ENCODE measurements around the gene IPO13.

Gene IPO13

DNA sequence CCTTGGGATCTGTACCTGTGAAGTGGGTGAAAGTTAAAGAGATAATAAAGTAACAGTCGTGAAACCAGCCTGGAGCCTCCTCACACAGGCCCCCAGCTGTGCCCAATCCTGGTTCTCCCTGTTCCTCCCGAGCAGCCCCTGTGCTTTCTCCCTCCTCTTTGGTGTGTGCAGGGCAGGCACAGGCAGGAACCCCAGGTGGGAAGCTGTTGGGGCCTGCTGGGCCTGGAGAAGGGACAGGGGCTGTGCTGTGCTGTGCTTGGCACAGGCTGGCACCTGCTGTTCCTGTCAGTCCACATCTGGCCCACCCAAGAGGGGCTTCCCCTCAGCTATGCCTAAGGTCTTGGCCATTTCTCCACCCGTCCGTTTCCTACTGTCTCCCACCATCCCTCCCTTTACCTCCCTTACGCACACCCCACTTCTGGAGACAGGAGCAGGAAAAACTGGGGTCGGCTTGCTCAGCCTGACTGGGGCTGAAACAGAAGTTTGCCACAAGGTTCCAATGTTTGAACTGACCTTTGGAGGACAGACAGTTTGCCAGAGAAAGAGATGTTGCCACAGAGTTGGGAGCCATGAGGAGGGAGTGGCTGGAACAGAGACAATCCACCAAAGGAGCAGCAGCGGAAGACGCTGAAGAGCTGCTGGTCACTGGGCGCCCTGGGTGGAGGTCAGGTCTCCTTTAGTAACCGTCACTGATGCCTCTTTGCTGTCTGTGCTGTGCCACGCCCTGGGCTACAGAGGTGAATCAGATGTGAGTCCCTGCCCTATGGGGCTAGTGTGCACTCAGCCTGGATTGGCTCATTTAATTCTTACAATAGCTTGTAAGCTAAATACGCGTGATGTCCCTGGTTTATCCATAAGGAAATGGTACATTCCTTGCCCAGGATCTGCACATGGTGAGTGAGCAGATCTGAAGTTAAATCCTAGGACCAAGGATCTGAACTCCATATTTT lies 31.9 kb upstream of the IPO13 start:
- Mint-ChIP-seq H3K4me1 (no peaks in the 10 kb centered on the region), H3K27me3 (no peaks in the 10 kb centered on the region), H3K4me3 (no peak overlapping the region), H3K36me3 (no peaks in the 10 kb centered on the region), H3K27ac (no peak overlapping the region), H3K9me3 (no peaks in the 10 kb centered on the region)
- ATAC-seq (replicated peaks) = no peak
- no peak for DNase-seq

DNA sequence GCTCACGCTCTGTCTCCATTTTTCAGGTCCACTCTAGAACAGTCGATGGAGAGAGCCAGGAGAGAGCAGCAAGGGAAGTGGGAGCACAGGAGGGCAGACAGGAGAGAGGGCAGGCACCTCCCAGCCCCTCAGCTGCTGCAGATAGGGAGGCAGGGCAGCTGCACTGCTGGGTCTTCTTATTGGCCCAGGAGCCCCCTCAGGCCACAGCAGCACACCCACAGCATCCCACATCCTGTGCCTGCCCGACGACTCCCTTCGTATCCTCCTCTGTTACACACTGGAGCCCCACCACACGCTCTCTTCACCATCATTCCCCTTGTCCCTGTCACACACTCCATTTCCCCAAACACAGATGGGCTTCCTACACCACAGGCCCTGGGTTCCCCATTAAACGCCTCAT lies 26.8 kb upstream of the IPO13 start:
- no peak for ATAC-seq (replicated peaks)
- Mint-ChIP-seq H3K36me3 (peaks cover 5 to 12% of the 10 kb centered on the region in 2 donors), H3K9me3 (no peaks in the 10 kb centered on the region), H3K4me3 (no peak overlapping the region), H3K27ac (no peak overlapping the region), H3K27me3 (no peaks in the 10 kb centered on the region), H3K4me1 (no peaks in the 10 kb centered on the region)
- no peak for DNase-seq

DNA sequence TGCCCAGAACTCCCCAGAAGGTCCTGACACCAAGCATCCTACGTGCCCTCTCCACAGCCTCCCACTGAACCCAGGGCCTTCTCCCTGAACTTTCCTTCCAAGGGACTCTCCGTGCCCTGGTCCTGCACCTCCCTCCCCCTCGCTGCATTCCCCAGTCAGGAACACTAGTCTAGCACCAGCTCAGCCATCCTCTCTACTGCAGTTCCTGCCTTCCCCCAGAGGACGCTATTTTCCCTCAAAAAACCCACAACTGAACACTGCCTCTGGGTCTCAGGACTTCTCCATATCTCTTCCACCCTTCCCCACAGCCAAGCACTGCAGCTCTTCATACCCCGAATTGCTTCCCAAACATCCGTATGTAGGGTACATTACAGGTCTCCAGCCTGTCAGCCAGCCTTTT lies 25.7 kb upstream of the IPO13 start:
- DNase-seq (no peak), ATAC-seq (replicated peaks) (no peak)
- H3K36me3 Mint-ChIP-seq = peaks cover 8 to 18% of the 10 kb centered on the region in 2 donors
- H3K4me3 Mint-ChIP-seq = no peak overlapping the region
- no peak overlapping the region for H3K27ac Mint-ChIP-seq
- H3K9me3 Mint-ChIP-seq = no peaks in the 10 kb centered on the region
- no peaks in the 10 kb centered on the region for H3K4me1 Mint-ChIP-seq
- no peaks in the 10 kb centered on the region for H3K27me3 Mint-ChIP-seq

DNA sequence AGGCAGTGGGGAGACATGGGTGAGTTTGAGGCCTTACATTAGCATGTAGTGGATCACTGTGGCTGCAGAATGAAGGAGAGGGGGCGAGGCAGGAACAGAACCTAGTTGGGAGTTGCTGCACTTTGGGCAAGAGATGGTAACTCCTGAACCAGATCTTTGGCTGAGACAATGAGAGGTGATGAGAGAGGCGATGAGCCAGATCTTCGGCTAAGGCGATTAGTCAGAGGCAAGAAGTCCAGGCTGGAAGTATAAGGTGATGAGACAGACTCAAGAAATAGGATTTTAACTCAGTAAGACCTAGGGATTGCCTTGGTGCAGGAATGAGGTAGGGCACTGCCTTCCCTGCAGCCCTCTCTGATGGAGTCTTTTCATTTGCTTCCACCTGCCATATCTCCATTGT lies 22.2 kb upstream of the IPO13 start:
- no peak overlapping the region for H3K4me3 Mint-ChIP-seq
- no peak for ATAC-seq (replicated peaks)
- no peak for DNase-seq
- no peaks in the 10 kb centered on the region for H3K9me3 Mint-ChIP-seq
- peaks cover 12 to 24% of the 10 kb centered on the region in 2 donors for H3K36me3 Mint-ChIP-seq
- no peaks in the 10 kb centered on the region for H3K27me3 Mint-ChIP-seq
- H3K27ac Mint-ChIP-seq = no peak overlapping the region
- peaks cover 0 to under 1% of the 10 kb centered on the region in 2 donors for H3K4me1 Mint-ChIP-seq

DNA sequence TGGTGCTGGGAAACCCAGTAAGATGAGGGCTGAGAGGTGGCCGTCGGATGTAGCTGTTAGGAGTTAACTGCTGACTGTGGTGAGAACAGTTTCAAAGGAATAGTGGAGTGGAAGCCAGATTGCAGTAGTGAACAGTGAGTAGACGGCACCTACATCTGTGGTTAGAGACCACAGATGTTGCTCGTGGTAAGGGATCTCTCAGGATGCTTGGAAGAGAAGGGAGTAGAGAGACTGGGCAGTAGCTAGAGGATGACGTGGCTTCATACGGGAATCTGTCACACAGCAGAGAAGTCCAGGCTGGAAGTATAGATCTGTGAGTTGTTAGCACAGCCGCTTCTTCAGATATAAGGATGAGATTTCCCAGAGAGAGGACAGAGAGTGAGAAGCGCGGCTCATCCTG lies 20.9 kb upstream of the IPO13 start:
- H3K4me3 Mint-ChIP-seq = no peak overlapping the region
- H3K9me3 Mint-ChIP-seq = no peaks in the 10 kb centered on the region
- DNase-seq (no peak), ATAC-seq (replicated peaks) (no peak)
- H3K27ac Mint-ChIP-seq = no peak overlapping the region
- no peaks in the 10 kb centered on the region for H3K27me3 Mint-ChIP-seq
- H3K4me1 Mint-ChIP-seq = peaks cover 0 to 2% of the 10 kb centered on the region in 2 donors
- H3K36me3 Mint-ChIP-seq = peaks cover 12 to 28% of the 10 kb centered on the region in 2 donors

DNA sequence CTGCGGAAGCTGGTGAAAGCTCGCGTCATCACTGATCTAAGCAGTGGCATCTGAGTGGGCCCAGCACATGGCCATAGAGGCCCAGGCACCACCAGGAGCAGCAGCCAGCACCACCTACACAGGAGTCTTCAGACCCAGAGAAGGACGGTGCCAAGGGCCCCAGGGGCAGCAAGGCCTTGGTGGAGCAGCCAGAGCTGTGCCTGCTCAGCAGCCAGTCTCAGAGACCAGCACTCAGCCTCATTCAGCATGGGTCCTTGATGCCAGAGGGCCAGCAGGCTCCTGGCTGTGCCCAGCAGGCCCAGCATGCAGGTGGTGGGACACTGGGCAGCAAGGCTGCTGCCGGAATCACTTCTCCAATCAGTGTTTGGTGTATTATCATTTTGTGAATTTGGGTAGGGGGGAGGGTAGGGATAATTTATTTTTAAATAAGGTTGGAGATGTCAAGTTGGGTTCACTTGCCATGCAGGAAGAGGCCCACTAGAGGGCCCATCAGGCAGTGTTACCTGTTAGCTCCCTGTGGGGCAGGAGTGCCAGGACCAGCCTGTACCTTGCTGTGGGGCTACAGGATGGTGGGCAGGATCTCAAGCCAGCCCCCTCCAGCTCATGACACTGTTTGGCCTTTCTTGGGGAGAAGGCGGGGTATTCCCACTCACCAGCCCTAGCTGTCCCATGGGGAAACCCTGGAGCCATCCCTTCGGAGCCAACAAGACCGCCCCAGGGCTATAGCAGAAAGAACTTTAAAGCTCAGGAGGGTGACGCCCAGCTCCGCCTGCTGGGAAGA lies 16.4 kb upstream of the IPO13 start:
- no peak overlapping the region for H3K27ac Mint-ChIP-seq
- H3K27me3 Mint-ChIP-seq = peaks cover 26 to 30% of the 10 kb centered on the region in 2 donors
- peaks cover 17 to 23% of the 10 kb centered on the region in 2 donors for H3K36me3 Mint-ChIP-seq
- ATAC-seq (replicated peaks) = peak; percentile 32 to 40
- DNase-seq = no peak
- H3K9me3 Mint-ChIP-seq = no peaks in the 10 kb centered on the region
- H3K4me3 Mint-ChIP-seq = no peak overlapping the region
- H3K4me1 Mint-ChIP-seq = peaks cover 17 to 24% of the 10 kb centered on the region in 2 donors

DNA sequence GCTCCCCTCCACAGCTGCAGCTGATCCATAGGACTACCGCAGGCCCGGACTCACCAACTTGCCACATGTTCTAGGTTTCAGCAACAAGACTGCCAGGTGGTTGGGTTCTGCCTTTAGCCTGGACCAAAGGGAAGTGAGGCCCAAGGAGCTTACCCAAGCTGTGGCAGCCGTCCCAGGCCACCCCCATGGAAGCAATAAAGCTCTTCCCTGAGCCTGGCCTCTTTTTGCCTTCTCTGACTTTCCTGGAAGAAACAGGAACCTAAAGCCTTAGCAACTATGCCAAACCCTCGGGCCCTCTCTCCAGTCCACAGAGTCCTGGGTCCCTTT lies 15.8 kb upstream of the IPO13 start:
- Mint-ChIP-seq H3K36me3 (peaks cover 15 to 17% of the 10 kb centered on the region in 2 donors), H3K27ac (no peak overlapping the region)

DNA sequence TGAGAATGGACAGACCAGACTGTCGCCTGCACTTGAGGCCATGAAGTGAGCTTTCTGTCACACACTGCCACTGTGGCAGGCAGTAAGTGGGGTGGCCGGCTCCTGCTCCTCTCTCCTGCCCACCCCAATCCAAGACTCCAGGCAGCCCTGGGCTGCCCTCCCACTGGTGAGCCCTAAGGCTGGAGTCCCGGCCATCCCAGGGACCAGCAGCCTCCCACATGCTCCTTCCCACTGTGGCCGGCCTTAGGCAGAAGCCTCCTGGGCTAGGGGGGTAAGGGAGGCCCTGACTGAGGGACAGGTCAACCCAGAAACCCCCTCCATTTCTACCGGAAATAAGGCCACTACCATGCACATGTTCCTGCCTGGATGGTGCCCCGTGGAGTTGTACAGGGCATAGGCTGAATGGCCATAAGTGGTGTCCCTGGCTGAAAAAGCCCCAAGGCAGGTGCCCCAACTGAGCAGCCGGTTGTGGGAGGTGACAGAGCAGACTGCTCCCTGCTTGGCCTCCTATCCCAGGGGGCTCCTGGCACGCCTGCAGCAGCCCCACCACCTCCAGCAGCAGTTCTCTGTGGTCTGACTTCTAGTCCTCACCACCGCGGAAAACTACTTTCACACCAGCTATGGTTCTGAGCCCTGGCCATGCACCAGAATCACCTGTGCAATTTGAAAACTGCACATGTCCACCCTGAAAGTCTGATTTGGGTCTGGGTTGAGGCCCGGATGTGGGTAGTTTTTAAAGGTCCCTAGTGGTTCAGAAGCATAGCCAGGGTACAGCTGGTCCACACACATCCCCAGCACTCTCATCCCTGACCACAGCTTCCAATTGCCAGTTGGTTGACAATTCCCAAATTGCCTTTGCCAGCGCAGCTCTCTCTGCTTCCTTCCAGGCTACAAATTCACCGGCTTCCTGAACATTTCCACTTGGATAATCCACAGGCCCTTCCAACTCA lies 14.8 kb upstream of the IPO13 start:
- DNase-seq (no peak), ATAC-seq (replicated peaks) (no peak)
- no peak overlapping the region for H3K4me3 Mint-ChIP-seq
- peaks cover 32 to 39% of the 10 kb centered on the region in 2 donors for H3K27me3 Mint-ChIP-seq
- H3K36me3 Mint-ChIP-seq = peaks cover 11% of the 10 kb centered on the region in 2 donors
- H3K9me3 Mint-ChIP-seq = no peaks in the 10 kb centered on the region
- no peak overlapping the region for H3K27ac Mint-ChIP-seq
- H3K4me1 Mint-ChIP-seq = peaks cover 25 to 36% of the 10 kb centered on the region in 2 donors

More for the DNA sequence above, 15.8 kb upstream of the IPO13 start:
- H3K4me3 Mint-ChIP-seq = no peak overlapping the region
- no peaks in the 10 kb centered on the region for H3K9me3 Mint-ChIP-seq
- H3K4me1 Mint-ChIP-seq = peaks cover 22 to 30% of the 10 kb centered on the region in 2 donors
- no peak for DNase-seq
- ATAC-seq (replicated peaks) = no peak
- H3K27me3 Mint-ChIP-seq = peaks cover 29 to 35% of the 10 kb centered on the region in 2 donors

DNA sequence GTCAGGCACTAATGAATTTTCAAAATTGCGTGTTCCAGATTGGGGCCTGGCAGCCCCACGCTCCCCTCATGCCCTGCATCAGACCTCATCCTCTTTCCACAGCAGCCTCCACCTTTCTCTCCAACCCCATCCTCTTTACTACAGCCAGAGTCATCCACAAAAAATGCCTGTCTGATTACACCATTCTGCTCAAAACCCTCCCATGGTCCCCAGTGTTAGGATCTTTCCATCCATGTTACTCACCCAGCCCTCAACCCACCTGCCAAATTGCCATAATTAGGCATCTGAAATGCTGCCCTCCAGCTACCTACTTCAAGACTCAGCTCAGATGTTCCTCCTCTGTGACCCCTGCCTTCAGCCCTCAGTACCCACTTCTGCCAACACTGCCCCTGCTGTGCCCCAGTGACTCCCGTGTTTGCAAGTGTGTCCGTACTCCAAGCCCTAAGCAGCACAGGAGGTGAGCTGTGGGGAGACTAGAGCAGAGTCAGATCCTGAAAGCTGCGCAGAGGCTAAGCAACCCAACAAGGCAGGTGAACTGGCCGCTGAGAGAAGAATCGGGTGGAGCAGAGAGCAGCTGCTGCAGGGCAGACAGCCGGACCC lies 13.9 kb upstream of the IPO13 start:
- peak overlapping the region; percentile 39 to 63 for H3K4me3 Mint-ChIP-seq
- no peak for ATAC-seq (replicated peaks)

DNA sequence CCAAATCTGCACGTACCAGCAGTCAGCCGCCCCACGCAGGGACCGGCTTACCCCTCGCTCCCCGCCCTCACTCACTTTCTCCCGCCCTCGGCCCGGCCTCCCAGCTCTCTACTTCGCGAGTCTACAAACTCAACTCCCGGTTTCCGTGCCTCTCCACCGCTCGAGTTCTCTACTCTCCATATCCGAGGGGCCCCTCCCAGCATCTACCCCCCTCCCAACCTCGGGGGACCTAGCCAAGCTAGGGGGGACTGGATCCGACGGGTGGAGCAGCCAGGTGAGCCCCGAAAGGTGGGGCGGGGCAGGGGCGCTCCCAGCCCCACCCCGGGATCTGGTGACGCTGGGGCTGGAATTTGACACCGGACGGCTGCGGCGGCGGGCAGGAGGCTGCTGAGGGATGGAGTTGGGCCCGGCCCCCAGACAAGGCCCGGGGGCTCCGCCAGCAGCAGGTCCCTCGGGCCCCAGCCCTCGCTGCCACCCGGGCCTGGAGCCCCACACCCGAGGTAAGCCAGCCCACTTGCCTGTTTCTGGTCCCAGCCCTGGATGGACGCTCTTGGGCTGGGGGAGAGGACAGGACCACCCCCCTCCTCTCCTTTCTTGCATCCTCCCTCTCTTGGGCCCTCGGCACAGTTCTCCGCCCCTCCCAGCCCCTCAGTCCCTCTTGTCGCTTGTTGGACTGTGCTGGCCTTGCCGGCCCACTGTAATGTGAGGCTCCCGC lies 13.2 kb upstream of the IPO13 start, which contains the start of gene ARTN:
Gene ARTN, plus strand, starts transcription at position 416 of the 715 bp plus-strand sequence. CDS start 1,856 bp downstream, outside the sequence.
- peaks cover 32 to 39% of the 10 kb centered on the region in 2 donors for H3K27me3 Mint-ChIP-seq
- DNase-seq = no peak
- H3K9me3 Mint-ChIP-seq = no peaks in the 10 kb centered on the region
- H3K27ac Mint-ChIP-seq = peak within 1 kb of the TSS; percentile 10
- peak within 1 kb of the TSS; percentile 46 to 63 for H3K4me3 Mint-ChIP-seq
- H3K4me1 Mint-ChIP-seq = peaks cover 25 to 42% of the 10 kb centered on the region in 2 donors
- H3K36me3 Mint-ChIP-seq = peaks cover 16% of the 10 kb centered on the region in 2 donors
- ATAC-seq (replicated peaks) = no peak

More for the DNA sequence above, 13.9 kb upstream of the IPO13 start:
- no peaks in the 10 kb centered on the region for H3K9me3 Mint-ChIP-seq
- peaks cover 11% of the 10 kb centered on the region in 2 donors for H3K36me3 Mint-ChIP-seq
- peak overlapping the region; percentile 10 for H3K27ac Mint-ChIP-seq
- DNase-seq = no peak
- H3K4me1 Mint-ChIP-seq = peaks cover 25 to 36% of the 10 kb centered on the region in 2 donors
- H3K27me3 Mint-ChIP-seq = peaks cover 32 to 39% of the 10 kb centered on the region in 2 donors

DNA sequence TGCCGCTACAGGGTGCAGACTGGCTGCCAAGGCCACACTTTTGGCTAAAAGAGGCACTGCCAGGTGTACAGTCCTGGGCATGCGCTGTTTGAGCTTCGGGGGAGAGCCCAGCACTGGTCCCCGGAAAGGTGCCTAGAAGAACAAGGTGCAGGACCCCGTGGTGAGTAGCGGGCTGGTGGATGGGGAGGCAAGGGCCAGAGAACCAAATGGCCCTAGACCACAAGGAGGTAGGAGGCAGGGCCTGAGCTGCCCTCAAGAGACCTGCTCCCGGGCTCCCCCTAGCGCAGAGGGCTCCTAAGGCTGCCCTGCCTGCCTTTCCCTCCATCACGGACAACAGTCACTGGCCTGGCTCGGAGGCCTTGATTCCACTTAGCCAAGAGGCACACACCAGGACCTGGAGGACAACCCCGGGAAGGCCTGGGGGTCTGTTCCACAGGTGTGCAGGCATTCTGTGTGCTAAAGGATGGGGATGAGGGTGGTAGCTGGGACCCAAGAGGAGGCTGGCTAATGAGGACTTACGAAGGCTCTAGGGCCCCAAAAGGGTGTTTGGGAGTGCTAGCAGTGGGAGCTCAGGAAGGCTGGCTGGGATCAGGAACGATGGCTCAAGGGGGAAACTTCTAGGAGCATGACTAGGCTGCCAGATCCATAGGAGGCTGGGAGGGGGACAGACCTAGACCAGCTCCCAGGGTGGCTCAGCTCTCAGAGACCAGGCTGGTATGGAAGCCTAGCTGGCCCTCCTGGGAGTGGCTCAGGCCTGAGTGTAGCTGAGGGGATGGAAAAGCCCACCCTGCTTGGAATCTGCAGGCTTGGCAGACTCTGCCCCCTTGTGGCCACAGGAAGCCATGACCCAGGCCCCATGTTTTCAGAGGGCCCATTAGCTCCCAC lies 12.4 kb upstream of the IPO13 start:
- Mint-ChIP-seq H3K4me3 (peak overlapping the region; percentile 46 to 63), H3K4me1 (peaks cover 25 to 48% of the 10 kb centered on the region in 2 donors), H3K27me3 (peaks cover 32 to 39% of the 10 kb centered on the region in 2 donors), H3K9me3 (no peaks in the 10 kb centered on the region), H3K36me3 (peaks cover 18 to 21% of the 10 kb centered on the region in 2 donors), H3K27ac (no peak overlapping the region)
- ATAC-seq (replicated peaks) (peak; percentile 62 to 70), DNase-seq (peak; percentile 33)

DNA sequence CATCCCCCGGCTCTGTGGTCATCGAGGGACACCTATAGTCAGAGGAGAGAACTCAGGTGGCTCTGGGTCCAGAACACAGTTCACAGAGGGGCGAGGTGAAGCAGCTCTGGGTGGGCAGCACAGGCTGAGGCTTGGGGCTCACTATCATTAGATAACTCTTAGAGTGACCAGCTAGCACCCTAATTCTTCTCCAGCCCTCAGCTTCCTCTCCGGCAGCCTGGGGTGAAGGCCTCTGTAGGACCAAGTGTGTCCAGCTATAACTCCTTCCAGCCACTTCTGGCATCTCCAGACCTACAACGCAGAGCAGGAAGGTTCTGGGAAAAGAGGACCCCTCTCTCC lies 11.8 kb upstream of the IPO13 start:
- H3K4me3 Mint-ChIP-seq = no peak overlapping the region
- H3K4me1 Mint-ChIP-seq = peaks cover 23 to 48% of the 10 kb centered on the region in 2 donors

More for the DNA sequence above, 11.8 kb upstream of the IPO13 start:
- DNase-seq = no peak
- H3K36me3 Mint-ChIP-seq = peaks cover 23% of the 10 kb centered on the region in 2 donors
- ATAC-seq (replicated peaks) = no peak
- no peaks in the 10 kb centered on the region for H3K9me3 Mint-ChIP-seq
- peaks cover 32 to 39% of the 10 kb centered on the region in 2 donors for H3K27me3 Mint-ChIP-seq
- H3K27ac Mint-ChIP-seq = no peak overlapping the region
